ENCODE data around the gene ZNF385A.
"Not testable (repeated sequence)": the region's sequence is repeated elsewhere in the genome, so short reads cannot be mapped to it uniquely, and the experiment has no call there.

The ZNF385A gene

GRCh38 chr12:54340846-54341245, 43.7 kb downstream of the ZNF385A start:
- in situ Hi-C loops (cut with MboI; ENCODE audit: low pct_unique_long_range_greater_than_20kb, low sequenced_read_pairs), result no loop called here
- no peak for DNase-seq

DNA sequence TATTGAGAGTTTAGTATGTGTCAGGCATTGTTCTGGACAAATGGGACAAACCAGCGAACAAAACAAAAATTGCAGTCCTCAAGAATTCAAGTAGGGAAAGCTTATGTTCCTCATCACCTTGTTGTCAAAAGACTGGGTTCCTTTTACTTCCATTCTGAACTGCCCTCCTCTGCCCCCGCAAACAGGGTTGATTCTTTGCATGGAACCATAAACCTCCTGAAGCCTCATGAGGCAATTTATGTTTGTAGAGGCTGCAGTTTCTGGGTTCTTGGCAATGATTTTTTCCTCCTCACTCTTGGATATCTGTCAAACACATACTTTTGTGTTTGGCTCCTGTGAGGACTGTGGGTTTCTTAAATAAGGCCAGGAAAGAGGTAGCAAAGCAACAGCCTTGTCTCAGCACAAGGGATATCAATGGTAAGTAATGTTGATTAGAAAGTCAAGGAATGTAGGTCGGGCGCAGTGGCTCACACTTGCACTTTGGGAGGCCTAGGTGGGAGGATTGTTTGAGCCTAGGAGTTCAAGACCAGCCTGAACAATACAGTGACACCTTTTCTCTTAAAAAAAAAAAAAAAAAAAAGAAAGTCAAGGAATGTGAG, 45.7 kb downstream of the ZNF385A start:
- in situ Hi-C loops (cut with MboI; ENCODE audit: low pct_unique_long_range_greater_than_20kb, low sequenced_read_pairs), result no loop called here
- no peak for DNase-seq

GRCh38 chr12:54337854-54338650, 46.5 kb downstream of the ZNF385A start:
- in situ Hi-C loops (cut with MboI; ENCODE audit: low pct_unique_long_range_greater_than_20kb, low sequenced_read_pairs), result no loop called here
- no peak for DNase-seq

- DNase-seq, result peak; percentile 56
- in situ Hi-C loops (cut with MboI; ENCODE audit: low pct_unique_long_range_greater_than_20kb, low sequenced_read_pairs), result no loop called here
These were observed 47.2 kb downstream of the ZNF385A start for GRCh38 chr12:54337280-54337842.

DNA sequence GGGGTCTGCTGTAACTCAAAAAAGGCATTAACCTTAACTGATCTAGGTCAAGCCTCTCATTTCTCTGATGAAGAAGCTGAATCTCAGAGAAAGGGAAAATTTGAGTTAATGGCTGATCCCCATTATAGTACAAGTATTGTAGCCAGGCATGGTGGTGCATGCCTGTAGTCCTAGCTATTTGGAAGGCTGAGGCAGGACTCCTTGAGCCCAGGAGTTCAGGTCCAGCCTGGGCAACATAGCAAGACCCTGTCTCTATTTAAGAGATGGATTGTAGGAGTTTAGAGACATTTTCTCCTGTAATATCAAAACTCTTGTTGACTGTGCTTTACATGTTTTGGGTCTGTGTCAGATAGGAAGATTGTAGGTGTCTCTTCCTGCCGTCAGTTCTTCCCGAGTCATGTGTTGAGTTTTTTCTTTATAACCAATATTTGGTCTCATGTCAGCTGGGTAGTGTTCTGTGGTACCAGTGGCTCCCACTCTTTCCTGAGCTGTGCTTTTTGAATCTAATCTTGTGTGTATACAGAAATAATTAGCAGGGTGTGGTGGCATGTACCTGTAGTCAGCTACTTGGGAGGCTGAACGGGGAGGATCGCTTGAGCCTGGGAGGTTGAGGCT, 51.0 kb downstream of the ZNF385A start:
- in situ Hi-C loops (cut with MboI; ENCODE audit: low pct_unique_long_range_greater_than_20kb, low sequenced_read_pairs), result no loop called here
- DNase-seq, result no peak

GRCh38 chr12:54331461-54331860, 53.1 kb downstream of the ZNF385A start:
- in situ Hi-C loops (cut with MboI; ENCODE audit: low pct_unique_long_range_greater_than_20kb, low sequenced_read_pairs), result no loop called here
- no peak for DNase-seq

GRCh38 chr12:54330442-54330841, 54.1 kb downstream of the ZNF385A start:
- no peak for DNase-seq
- in situ Hi-C loops (cut with MboI; ENCODE audit: low pct_unique_long_range_greater_than_20kb, low sequenced_read_pairs), result no loop called here

GRCh38 chr12:54329759-54330158, 54.8 kb downstream of the ZNF385A start:
- in situ Hi-C loops (cut with MboI; ENCODE audit: low pct_unique_long_range_greater_than_20kb, low sequenced_read_pairs), result no loop called here
- no peak for DNase-seq

DNA sequence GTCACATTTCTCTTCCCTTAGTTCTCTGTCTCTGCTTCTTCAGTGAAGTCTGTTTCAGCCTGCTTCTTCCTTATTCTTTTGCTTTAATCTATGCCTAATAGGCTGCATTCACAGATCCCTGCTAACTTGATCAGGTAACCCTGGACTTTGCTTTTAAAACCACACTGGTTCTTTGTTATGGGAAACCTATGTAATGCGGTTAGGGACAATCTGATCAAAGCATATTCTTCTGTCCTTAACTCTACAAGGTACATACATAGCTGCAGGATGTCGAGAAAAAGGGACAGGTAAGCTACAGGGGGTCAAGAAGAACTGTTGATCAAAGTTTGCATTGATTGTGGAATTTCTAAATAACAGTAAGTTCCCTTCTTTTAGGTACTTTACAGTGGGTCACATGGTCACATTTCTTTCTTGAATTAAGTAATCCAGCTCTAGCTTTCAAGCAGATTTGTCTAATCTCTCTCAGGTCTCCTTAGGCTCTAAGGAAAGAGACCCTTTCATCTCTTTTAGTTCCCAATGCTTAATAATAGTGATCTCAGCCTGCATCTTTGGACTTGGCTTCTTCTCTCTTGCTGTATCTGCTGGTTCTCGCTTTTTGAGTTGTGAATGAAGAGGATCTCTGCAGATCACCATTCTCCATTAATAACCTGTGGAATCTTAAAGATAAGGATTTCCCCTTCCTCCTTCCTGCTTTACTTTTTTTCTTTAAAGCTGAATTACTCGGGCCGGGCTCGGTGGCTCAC, 55.8 kb downstream of the ZNF385A start:
- no peak for DNase-seq
- in situ Hi-C loops (cut with MboI; ENCODE audit: low pct_unique_long_range_greater_than_20kb, low sequenced_read_pairs), result no loop called here

- in situ Hi-C loops (cut with MboI; ENCODE audit: low pct_unique_long_range_greater_than_20kb, low sequenced_read_pairs), result not testable (repeated sequence)
These were observed 59.0 kb downstream of the ZNF385A start for GRCh38 chr12:54325442-54326109.

DNA sequence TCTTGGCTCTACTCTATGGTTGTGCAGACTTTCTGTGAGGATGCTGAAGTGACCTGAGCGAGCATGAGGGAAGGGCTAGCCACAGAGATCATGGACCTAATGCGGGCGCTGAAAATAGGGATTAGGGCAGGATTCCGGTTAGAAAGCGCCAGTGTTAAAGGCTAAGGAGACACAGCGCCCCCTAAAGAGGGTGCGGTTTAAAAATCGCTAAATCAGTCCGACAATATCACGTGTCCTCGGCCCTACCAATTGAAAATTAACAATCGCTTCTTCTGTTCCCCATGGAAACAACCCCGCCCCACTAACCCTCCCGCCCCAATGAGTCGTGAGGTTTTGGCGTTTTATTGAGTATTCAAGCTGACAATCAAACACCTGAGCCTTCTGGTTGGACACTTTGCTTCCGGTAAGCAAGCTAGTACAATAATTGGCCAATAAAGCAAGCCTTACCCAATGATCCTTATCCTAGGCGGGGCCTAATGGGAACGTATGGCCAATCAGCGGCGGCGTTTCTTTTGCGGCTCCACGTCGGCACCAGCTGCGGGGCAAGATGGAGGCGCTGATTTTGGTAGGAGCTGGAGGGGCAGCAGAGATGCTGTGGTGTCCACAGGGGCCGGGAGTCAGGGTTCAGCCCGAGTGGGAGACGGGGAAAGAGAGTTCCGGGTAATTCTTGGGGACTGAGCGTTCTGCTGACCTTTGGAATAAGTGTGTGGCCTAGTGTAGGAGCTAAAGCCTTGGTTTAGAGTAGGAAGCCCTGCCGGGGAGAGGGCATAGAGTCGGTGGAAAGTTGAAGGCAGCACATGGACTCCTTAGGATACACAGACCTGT, 59.7 kb downstream of the ZNF385A start, which contains the start of gene COPZ1:
Gene COPZ1 (plus strand): TSS at position 515 of the 825 bp plus-strand sequence. CDS start 33 bp downstream, at position 548.
- peak; percentile 99 for DNase-seq

More at GRCh38 chr12:54325442-54326109, 59.0 kb downstream of the ZNF385A start:
- DNase-seq, result not testable (repeated sequence)

DNA sequence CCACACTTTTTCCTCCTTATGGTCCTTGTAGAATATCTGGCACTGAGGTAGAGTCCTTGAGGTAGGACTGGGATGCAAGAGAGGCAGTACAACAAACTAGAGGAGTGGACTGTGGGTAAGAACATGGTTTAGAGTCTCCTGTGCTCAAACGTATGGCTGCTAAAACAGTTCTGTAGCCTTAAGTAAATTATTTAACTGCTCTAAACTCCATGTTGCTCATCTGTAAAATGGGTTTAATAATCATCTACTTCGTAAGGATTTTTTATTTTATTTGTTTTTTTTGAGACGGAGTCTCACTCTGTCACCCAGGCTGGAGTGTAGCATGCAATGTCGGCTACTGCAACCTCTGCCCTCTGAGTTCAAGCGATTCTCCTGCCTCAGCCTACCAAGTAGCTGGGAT, 63.2 kb downstream of the ZNF385A start:
- in situ Hi-C loops (cut with MboI; ENCODE audit: low pct_unique_long_range_greater_than_20kb, low sequenced_read_pairs), result no loop called here
- DNase-seq, result no peak

More for the DNA sequence above, 59.7 kb downstream of the ZNF385A start, which contains the start of gene COPZ1:
- in situ Hi-C loops (cut with MboI; ENCODE audit: low pct_unique_long_range_greater_than_20kb, low sequenced_read_pairs), result no loop called here
